GM12892 (cell line): ENCODE data around the gene TXLNB.

ENCODE experiments used
- POLR2A ChIP-seq: IDR thresholded peaks from 2 replicates; pipeline ENCODE4 v1.6.1; 2011; ENCODE audit warnings: low read depth, low read length, control low read depth
- POLR2AphosphoS5 ChIP-seq: IDR thresholded peaks from 2 replicates; pipeline ENCODE4 v1.6.1; 2011; ENCODE audit warnings: low read depth, low read length, control low read depth
- TAF1 ChIP-seq: IDR thresholded peaks from 2 replicates; pipeline ENCODE4 v1.6.1; 2011; ENCODE audit warnings: low read depth, mild to moderate bottlenecking, control low read depth, low read length, borderline replicate concordance

DNA sequence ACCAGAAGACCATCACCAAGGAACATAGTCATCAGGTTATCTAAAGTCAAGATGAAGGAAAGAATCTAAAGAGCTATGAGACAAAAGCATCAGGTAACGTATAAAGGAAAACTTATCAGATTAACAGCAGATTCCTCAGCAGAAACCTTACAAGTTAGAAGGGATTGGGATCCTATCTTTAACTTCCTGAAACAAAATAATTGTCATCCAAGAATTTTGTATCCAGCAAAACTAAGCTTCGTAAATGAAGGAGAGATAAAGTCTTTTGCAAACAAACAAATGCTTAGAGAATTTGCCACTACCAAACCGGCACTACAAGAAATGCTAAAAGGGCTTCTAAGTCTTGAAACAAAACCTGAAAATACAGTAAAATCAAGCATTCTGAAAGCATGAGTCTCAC is 86.0 kb downstream of the TXLNB start:
- TF ChIP-seq POLR2AphosphoS5 (no peak), POLR2A (no peak), TAF1 (no peak)
